Mucosa of descending colon (tissue), 3 donors: ENCODE results near the gene MNAT1. TPM values are rescaled to one million over a fixed set of nuclear protein-coding genes. Genes with fewer than 3 reads are reported as not detected.
"Not testable (repeated sequence)": the region's sequence is repeated elsewhere in the genome, so short reads cannot be mapped to it uniquely, and the experiment has no call there.

Source experiments
- ATAC-seq: fragments of 200-7000 bp; cut with Tn5 transposase; one replicate; pipeline ENCODE4 v1.9.1; 2020; ENCODE audit warnings: mild to moderate bottlenecking, moderate library complexity
- DNase-seq, 3 donors: peaks; one replicate each; pipeline ENCODE4 v3.0.0-alpha.2; 2020
- H3K36me3 ChIP-seq: fragments of 200-600 bp; one replicate; pipeline ENCODE4 v1.8.0; 2021; ENCODE audit warnings: low read depth, mild to moderate bottlenecking
- H3K4me1 ChIP-seq: fragments of 200-600 bp; one replicate; pipeline ENCODE4 v1.8.0; 2021; ENCODE audit warnings: low read depth, mild to moderate bottlenecking
- H3K4me3 ChIP-seq: fragments of 200-600 bp; one replicate; pipeline ENCODE4 v1.8.0; 2021; ENCODE audit warnings: mild to moderate bottlenecking
- H3K9me3 ChIP-seq: fragments of 200-600 bp; one replicate; pipeline ENCODE4 v1.8.0; 2021; ENCODE audit warnings: mild to moderate bottlenecking
- CTCF ChIP-seq: fragments of 200-600 bp; IDR thresholded peaks from one replicate; pipeline ENCODE4 v1.8.0; 2022; ENCODE audit warnings: antibody characterized with exemption, mild to moderate bottlenecking
- intact Hi-C, 2 donors: fragments of 100-400 bp; cut with DNase I in 1 of 2; cut with micrococcal nuclease in 1 of 2; formaldehyde crosslinking; loops; one replicate each; pipeline versions ENCODE4 v1.11.0 to v1.11.1; 2022; cut with DNase I, micrococcal nuclease
- total RNA-seq, 3 donors: library from RNA; stranded (reverse); fragmentation: NEBNext Ultra II Directional in 2 of 3; extraction: Animal tissue kit (Norgen Biotek cat#: 25700) in 2 of 3; gene quantifications; one replicate each; pipeline versions ENCODE4 v1.2.1 to v1.2.4, GENCODE V29; 2021 to 2023
- donor health status: DM: no; HTN: no; CAD: no; lungs with moderate emphysema.
- donor health status: DM: no; HTN: no; CAD: no.
- donor health status: DM: no; HTN: yes; CAD: no.

Gene MNAT1
- total RNA-seq, 3 donors from 2014 or later: 13.4 to 19.8 (median 14.3) TPM

GRCh38 chr14:60867503-60868172 lies 133.1 kb downstream of the MNAT1 start:
- H3K36me3 ChIP-seq: no peaks in the 10 kb centered on the region
- peak; percentile 41 for ATAC-seq
- TF ChIP-seq CTCF: no peak
- H3K4me3 ChIP-seq: no peak overlapping the region
- no peak for DNase-seq
- intact Hi-C loops: no loop called here
- H3K9me3 ChIP-seq: no peaks in the 10 kb centered on the region
- H3K4me1 ChIP-seq: no peaks in the 10 kb centered on the region

- no peak overlapping the region for H3K4me3 ChIP-seq
- intact Hi-C loops: no loop called here
- peaks cover 4% of the 10 kb centered on the region for H3K9me3 ChIP-seq
- no peak for ATAC-seq
- H3K36me3 ChIP-seq: no peaks in the 10 kb centered on the region
- no peak for TF ChIP-seq CTCF
- no peak for DNase-seq
- H3K4me1 ChIP-seq: no peaks in the 10 kb centered on the region
These were observed 143.6 kb downstream of the MNAT1 start for GRCh38 chr14:60878121-60878520.

- intact Hi-C loops: no loop called here
- TF ChIP-seq CTCF: no peak
- H3K36me3 ChIP-seq: no peaks in the 10 kb centered on the region
- H3K9me3 ChIP-seq: peaks cover 7% of the 10 kb centered on the region
- no peaks in the 10 kb centered on the region for H3K4me1 ChIP-seq
- H3K4me3 ChIP-seq: no peak overlapping the region
- DNase-seq (no peak), ATAC-seq (no peak)
These were observed 144.0 kb downstream of the MNAT1 start for GRCh38 chr14:60878536-60878935.

- intact Hi-C loops: no loop called here
- Histone ChIP-seq H3K9me3 (peaks cover 21% of the 10 kb centered on the region), H3K4me1 (no peaks in the 10 kb centered on the region), H3K4me3 (no peak overlapping the region), H3K36me3 (no peaks in the 10 kb centered on the region)
- TF ChIP-seq CTCF: no peak
- DNase-seq (no peak), ATAC-seq (no peak)
These were observed 147.7 kb downstream of the MNAT1 start for GRCh38 chr14:60882219-60882618.

GRCh38 chr14:60884134-60884533 lies 149.6 kb downstream of the MNAT1 start:
- no peak for ATAC-seq
- Histone ChIP-seq H3K4me3 (no peak overlapping the region), H3K4me1 (no peaks in the 10 kb centered on the region), H3K9me3 (peaks cover 21% of the 10 kb centered on the region), H3K36me3 (no peaks in the 10 kb centered on the region)
- TF ChIP-seq CTCF: no peak
- intact Hi-C loops: no loop called here
- no peak for DNase-seq

- H3K4me1 ChIP-seq, H3K9me3 ChIP-seq, ATAC-seq, DNase-seq, H3K36me3 ChIP-seq, H3K4me3 ChIP-seq, intact Hi-C loops: not testable (repeated sequence)
These were observed 156.1 kb downstream of the MNAT1 start for GRCh38 chr14:60890636-60891035.
